ENCODE measurements around the gene ARVCF. TPM values are rescaled to one million over a fixed set of nuclear protein-coding genes. Genes with fewer than 3 reads are reported as not detected.
"Not testable (repeated sequence)": the region's sequence is repeated elsewhere in the genome, so short reads cannot be mapped to it uniquely, and the experiment has no call there.

The ARVCF gene
- total and polyA plus RNA-seq, 2 experiments from 2014 or later: 40.3 to 55.5 TPM

DNA sequence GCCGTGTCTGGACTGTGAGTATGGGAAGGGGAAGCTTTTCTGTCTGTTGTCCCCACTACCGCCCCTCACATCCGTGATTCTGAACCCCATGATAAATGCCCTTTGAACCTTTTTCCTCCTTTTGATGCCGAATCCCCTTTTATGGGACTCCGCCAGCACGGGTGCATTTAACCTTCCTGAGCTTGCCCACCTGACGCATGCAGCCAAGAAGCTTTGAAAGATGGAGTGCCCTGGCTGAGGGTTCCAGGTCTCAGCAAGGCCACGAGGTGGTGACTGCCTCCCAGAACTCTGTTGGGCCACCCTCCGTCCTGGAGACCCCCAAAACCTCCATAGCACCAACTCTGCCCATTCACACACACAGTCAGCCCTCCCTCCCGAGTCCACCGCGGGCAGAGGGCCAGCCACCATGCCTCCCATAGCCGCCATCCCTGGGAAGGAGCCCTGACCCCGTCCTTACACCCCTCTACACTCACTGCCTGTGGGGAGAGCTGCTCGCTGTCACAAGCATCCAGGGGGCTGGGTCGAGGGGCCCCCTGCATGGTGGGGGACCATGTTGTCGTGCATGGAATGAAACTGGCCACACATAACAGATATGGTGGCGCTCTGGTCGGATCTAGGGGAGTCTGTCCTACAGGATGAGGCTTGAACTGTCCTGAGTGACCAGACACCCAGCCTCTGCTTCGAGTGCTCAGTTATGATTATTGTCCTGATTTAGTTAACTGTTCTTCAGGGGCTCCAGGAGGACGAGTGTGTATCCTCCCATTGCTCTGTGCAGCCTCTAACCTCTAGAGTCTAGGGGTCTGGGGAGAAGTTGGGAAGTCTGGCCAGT is 75.9 kb downstream of the ARVCF start:
- H3K36me3 ChIP-seq: no peaks in the 10 kb centered on the region
- TF ChIP-seq, protein P1, sequence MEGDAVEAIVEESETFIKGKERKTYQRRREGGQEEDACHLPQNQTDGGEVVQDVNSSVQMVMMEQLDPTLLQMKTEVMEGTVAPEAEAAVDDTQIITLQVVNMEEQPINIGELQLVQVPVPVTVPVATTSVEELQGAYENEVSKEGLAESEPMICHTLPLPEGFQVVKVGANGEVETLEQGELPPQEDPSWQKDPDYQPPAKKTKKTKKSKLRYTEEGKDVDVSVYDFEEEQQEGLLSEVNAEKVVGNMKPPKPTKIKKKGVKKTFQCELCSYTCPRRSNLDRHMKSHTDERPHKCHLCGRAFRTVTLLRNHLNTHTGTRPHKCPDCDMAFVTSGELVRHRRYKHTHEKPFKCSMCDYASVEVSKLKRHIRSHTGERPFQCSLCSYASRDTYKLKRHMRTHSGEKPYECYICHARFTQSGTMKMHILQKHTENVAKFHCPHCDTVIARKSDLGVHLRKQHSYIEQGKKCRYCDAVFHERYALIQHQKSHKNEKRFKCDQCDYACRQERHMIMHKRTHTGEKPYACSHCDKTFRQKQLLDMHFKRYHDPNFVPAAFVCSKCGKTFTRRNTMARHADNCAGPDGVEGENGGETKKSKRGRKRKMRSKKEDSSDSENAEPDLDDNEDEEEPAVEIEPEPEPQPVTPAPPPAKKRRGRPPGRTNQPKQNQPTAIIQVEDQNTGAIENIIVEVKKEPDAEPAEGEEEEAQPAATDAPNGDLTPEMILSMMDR (IDR thresholded peaks at IDR 0.05; ENCODE audit: low read depth, low read length): no peak
- no peak for DNase-seq (ENCODE audit: low read depth in 1 of 2, low spot score in 1 of 2)
- H3K4me3 ChIP-seq: peak overlapping the region; percentile 43
- H3K27ac ChIP-seq: no peak overlapping the region
- H3K9me3 ChIP-seq (ENCODE audit: low read depth): no peaks in the 10 kb centered on the region
- peaks cover 7% of the 10 kb centered on the region for H3K4me1 ChIP-seq (ENCODE audit: low read depth)
- H3K27me3 ChIP-seq: no peaks in the 10 kb centered on the region

DNA sequence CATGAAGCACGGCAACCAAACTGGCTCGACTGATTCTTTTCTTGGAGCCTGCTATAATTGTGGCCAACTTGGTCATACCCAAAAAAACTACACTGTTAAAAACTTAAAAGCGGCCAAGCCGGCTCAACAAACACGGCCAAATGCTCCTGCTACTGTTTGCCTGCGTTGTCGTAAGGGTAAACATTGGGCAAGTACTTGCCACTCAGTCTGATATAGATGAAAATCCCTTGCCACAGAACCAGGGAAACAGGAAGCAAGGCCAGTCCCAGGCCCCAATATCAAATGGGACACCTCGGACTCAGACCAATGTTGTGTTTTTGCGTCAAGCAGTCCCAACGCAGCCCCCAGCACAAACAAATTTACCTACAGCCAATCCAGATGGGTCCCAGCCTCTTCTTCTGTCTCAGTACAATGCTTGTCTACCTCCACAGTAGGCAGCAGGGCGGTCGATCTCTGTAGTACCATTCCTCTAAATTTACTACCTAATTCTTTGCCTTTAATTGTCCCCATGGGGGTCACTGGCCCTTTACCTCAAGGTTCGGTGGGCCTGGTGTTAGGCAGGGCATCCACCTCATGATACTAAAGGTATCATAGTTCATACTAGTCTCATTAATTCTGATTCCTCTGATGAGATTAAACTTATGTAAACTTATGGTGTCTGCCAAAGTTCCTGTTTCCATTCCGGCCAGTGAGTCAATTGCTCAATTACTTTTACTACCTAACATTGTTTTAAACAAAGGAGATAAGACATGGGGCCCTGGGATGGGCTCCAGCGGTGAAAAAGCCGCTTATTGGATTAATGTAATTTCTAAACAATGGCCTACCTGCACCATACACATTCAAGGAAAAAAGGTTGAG is 78.8 kb downstream of the ARVCF start:
- TF ChIP-seq, protein P1 (IDR thresholded peaks at IDR 0.05; ENCODE audit: low read depth, low read length): no peak
- Histone ChIP-seq H3K27me3 (no peaks in the 10 kb centered on the region), H3K27ac (no peak overlapping the region), H3K9me3 (ENCODE audit: low read depth) (no peaks in the 10 kb centered on the region), H3K36me3 (no peaks in the 10 kb centered on the region), H3K4me1 (ENCODE audit: low read depth) (no peaks in the 10 kb centered on the region), H3K4me3 (no peak overlapping the region)
- DNase-seq (ENCODE audit: low read depth in 1 of 2, low spot score in 1 of 2): peak in 1 of 2 donors; percentile 25

DNA sequence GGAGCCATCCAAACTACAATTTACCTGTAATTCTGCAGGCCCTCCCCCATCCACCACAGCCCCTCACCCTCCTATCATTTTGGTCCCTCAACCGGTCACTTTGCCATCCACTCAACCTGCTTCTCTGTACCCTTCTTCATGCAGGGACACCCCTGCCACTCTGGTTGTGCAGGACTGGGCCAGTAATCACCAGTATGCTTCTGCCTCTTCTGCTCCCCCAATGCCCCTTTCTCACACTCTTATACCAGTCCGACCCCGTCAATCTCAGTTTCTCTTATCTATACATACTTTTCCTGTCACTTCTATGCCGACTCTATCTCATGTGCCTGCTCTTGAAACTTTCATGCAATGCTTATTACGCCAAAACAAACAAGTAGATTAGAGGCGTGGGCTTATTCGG is 80.1 kb downstream of the ARVCF start:
- TF ChIP-seq, protein P1 (IDR thresholded peaks at IDR 0.05; ENCODE audit: low read depth, low read length): no peak
- no peaks in the 10 kb centered on the region for H3K27me3 ChIP-seq
- DNase-seq (ENCODE audit: low read depth in 1 of 2, low spot score in 1 of 2): no peak
- no peak overlapping the region for H3K4me3 ChIP-seq
- no peaks in the 10 kb centered on the region for H3K9me3 ChIP-seq (ENCODE audit: low read depth)
- no peak overlapping the region for H3K27ac ChIP-seq
- no peaks in the 10 kb centered on the region for H3K36me3 ChIP-seq
- no peaks in the 10 kb centered on the region for H3K4me1 ChIP-seq (ENCODE audit: low read depth)

DNA sequence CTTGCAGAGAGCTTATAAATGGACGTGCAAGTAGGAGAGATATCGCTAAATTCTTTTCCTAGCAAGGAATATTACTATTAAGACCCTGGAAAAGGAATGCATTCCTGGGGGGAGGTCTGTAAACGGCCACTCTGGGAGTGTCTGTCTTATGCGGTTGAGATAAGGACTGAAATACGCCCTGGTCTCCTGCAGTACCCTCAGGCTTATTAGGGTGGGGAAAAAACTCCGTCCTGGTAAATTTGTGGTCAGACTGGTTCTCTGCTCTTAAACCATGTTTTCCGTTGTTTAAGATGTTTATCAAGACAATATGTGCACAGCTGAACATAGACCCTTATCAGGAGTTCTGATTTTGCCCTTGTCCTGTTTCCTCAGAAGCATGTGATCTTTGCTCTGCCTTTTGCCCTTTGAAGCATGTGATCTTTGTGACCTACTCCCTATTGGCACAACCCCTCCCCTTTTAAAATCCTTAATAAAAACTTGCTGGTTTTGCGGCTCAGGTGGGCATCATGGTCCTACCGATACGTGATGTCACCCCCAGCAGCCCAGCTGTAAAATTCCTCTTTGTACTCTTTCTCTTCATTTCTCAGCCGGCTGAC is 81.4 kb downstream of the ARVCF start:
- H3K4me1 ChIP-seq (ENCODE audit: low read depth); H3K27ac ChIP-seq; H3K36me3 ChIP-seq; H3K9me3 ChIP-seq (ENCODE audit: low read depth); H3K4me3 ChIP-seq; H3K27me3 ChIP-seq; DNase-seq (ENCODE audit: low read depth in 1 of 2, low spot score in 1 of 2): not testable (repeated sequence)

DNA sequence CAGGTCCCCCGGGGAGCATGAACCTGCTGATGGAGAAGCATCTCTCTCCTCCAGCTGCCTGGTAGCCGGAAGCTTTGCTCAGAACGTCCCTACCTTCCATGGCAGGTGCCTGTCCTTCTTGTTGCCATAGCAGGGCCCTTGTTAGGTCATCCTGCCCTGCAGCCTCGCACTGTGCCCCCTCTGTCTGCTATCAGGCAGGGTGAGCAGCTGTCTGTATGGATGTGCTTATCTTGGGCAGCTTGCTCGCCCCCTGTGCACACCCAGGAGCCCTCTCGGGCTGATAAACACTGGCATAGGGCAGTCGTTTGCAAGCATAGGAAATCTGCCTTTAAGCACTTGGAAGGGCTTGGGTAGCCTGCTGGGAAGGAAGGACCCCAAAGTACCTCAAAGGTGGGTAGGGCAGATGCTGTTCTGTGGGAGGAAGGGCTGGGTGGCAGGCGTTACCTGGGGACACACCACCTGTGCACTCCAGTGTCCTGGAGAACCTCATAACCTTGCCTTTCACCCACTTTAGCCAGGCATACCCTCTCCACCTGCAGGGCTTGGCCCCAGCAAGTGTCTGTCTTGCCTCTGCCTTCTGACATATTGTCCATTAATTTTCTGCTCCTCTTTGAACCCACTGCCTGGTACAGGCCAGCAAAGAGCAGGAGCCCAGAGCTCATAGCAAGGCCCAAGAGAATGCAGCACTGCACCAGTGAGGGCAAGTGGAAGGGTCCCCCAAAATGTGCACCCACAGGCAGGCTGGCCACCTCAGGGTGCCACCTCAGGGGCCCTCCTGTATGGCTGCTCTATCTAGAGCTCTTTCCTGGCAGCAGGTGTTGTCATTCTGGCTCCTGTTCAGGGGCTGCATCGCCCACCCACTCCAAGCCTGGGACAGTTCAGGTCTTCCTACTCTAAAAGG is 83.0 kb downstream of the ARVCF start:
- TF ChIP-seq, protein P1 (IDR thresholded peaks at IDR 0.05; ENCODE audit: low read depth, low read length): no peak
- Histone ChIP-seq H3K27me3 (no peaks in the 10 kb centered on the region), H3K4me1 (ENCODE audit: low read depth) (no peaks in the 10 kb centered on the region), H3K27ac (no peak overlapping the region), H3K4me3 (no peak overlapping the region), H3K36me3 (no peaks in the 10 kb centered on the region), H3K9me3 (ENCODE audit: low read depth) (no peaks in the 10 kb centered on the region)
- no peak for DNase-seq (ENCODE audit: low read depth in 1 of 2, low spot score in 1 of 2)
